HepG2 (cell line): ENCODE measurements around the gene SDHD. TPM values are rescaled to one million over a fixed set of nuclear protein-coding genes. Genes with fewer than 3 reads are reported as not detected.

Experiments used
- ATAC-seq: fragments of 200-7000 bp; cut with Tn5 transposase; 3 replicates; pipeline ENCODE4 v1.9.1; 2020; ENCODE audit warnings: mild to moderate bottlenecking, moderate library complexity
- BruUV-seq: library from RNA; stranded (reverse); fragments of 400-500 nt; replicated peaks from 2 replicates; lab custom pipeline; 2021; lab: Mats Ljungman, UMichigan
- CTCF ChIA-PET: fragments of 300-600 bp; formaldehyde crosslinking; extraction: SDS; loops from one replicate; lab custom pipeline; 2021; ENCODE audit warnings: low total read pairs, inconsistent platforms, low intra/inter-chr PET ratio; lab: Yijun Ruan, JAX
- POLR2A ChIA-PET: fragments of 350-600 bp; sonication (Branson Sonifier 250); formaldehyde crosslinking; loops from one replicate; lab custom pipeline; 2020; ENCODE audit warnings: antibody characterized with exemption, inconsistent platforms; lab: Yijun Ruan, JAX
- DNase-seq: peaks from one replicate; pipeline ENCODE4 v3.0.0-alpha.2; 2015; ENCODE audit warnings: low spot score
- FAIRE-seq: peaks from 3 replicates; lab custom pipeline; 2011; peaks lifted over from hg19 to GRCh38; lab: Jason Lieb, UNC
- H2AFZ ChIP-seq: one replicate; pipeline ENCODE4 v1.6.1; 2011; ENCODE audit warnings: low read length, inconsistent platforms
- H3K27ac ChIP-seq: fragments of 300-600 bp; 3 replicates; pipeline ENCODE4 v1.8.0; 2011; ENCODE audit warnings: mixed run types, mild to moderate bottlenecking, mixed read lengths, low read length, inconsistent platforms; ENCODE audit not compliant: insufficient read depth; ENCODE audit errors: extremely low read length
- H3K27me3 ChIP-seq, 2 experiments: fragments of 200-600 bp in 1 of 2; 2 replicates in 1 of 2; 3 replicates in 1 of 2; pipeline versions ENCODE4 v1.6.0 to v1.8.0; 2011; ENCODE audit warnings: low read length in 2 of 2, mild to moderate bottlenecking in 2 of 2, moderate library complexity in 2 of 2, inconsistent platforms in 1 of 2; ENCODE audit not compliant: insufficient read depth in 2 of 2, control insufficient read depth in 1 of 2
- H3K36me3 ChIP-seq, 2 experiments: fragments of 200-600 bp in 1 of 2; replicated peaks in 1 of 2; 2 replicates in 1 of 2; 3 replicates in 1 of 2; pipeline versions ENCODE4 v1.5.1 to v1.8.0; 2011; ENCODE audit warnings: low read length in 2 of 2, inconsistent platforms in 1 of 2; ENCODE audit not compliant: insufficient read depth in 2 of 2, control insufficient read depth in 1 of 2
- H3K4me1 ChIP-seq: 2 replicates; pipeline ENCODE4 v1.5.1; 2012; ENCODE audit warnings: low read length, inconsistent platforms; ENCODE audit not compliant: insufficient read depth
- H3K4me2 ChIP-seq: 2 replicates; pipeline ENCODE4 v1.6.0; 2011; ENCODE audit warnings: low read depth, low read length, inconsistent platforms
- H3K4me3 ChIP-seq, 3 experiments: fragments of 200-600 bp in 1 of 3; sonication (generic), shearing (Covaris generic) in 1 of 3; replicated peaks in 1 of 3; 2 replicates each; pipeline ENCODE4 v1.5.1; 2011 to 2016; ENCODE audit warnings: low read length in 3 of 3, inconsistent platforms in 2 of 3, low read depth in 2 of 3, mild to moderate bottlenecking in 2 of 3, control low read depth in 1 of 3, mixed read lengths in 1 of 3; ENCODE audit not compliant: insufficient read depth in 1 of 3
- H3K79me2 ChIP-seq: one replicate; pipeline ENCODE4 v1.6.1; 2011; ENCODE audit warnings: low read length, inconsistent platforms; ENCODE audit not compliant: insufficient read depth
- H3K9ac ChIP-seq: 2 replicates; pipeline ENCODE4 v1.6.0; 2011; ENCODE audit warnings: mild to moderate bottlenecking, low read depth, low read length, inconsistent platforms; ENCODE audit not compliant: insufficient read depth
- H3K9me3 ChIP-seq: 2 replicates; pipeline ENCODE4 v1.5.1; 2012; ENCODE audit warnings: mild to moderate bottlenecking, low read length
- H4K20me1 ChIP-seq: 2 replicates; pipeline ENCODE4 v1.6.0; 2011; ENCODE audit warnings: inconsistent platforms, mild to moderate bottlenecking, low read length, moderate library complexity; ENCODE audit not compliant: insufficient read depth
- AGO1 ChIP-seq: fragments of 200-400 bp; formaldehyde crosslinking; IDR thresholded peaks from 2 replicates; pipeline ENCODE4 v1.6.1; 2017; ENCODE audit warnings: mild to moderate bottlenecking, low read depth, low read length, moderate library complexity; ENCODE audit not compliant: poor library complexity, severe bottlenecking
- ARNT2 ChIP-seq: sonication (generic); formaldehyde crosslinking; IDR thresholded peaks from 2 replicates; pipeline ENCODE4 v1.8.0; 2022; ENCODE audit warnings: mild to moderate bottlenecking, low read depth, missing genetic modification reagents, moderate library complexity
- ATF5 ChIP-seq: sonication (generic); formaldehyde crosslinking; IDR thresholded peaks from 2 replicates; pipeline ENCODE4 v1.4.0; 2020; ENCODE audit warnings: mild to moderate bottlenecking, low read depth, missing genetic modification reagents
- FOXJ3 ChIP-seq: sonication (generic); formaldehyde crosslinking; IDR thresholded peaks from 2 replicates; pipeline ENCODE4 v1.4.0; 2020; ENCODE audit warnings: missing genetic modification reagents, mild to moderate bottlenecking, borderline replicate concordance
- HNRNPH1 ChIP-seq: fragments of 200-400 bp; formaldehyde crosslinking; optimal IDR thresholded peaks from 2 replicates; pipeline ENCODE3; 2017; ENCODE audit warnings: mild to moderate bottlenecking, low read depth, low read length
- IRF2 ChIP-seq: IDR thresholded peaks from 2 replicates; pipeline ENCODE4 v1.6.1; 2018; ENCODE audit warnings: missing genetic modification reagents, missing compliant biosample characterization
- KDM3A ChIP-seq: IDR thresholded peaks from 2 replicates; pipeline ENCODE4 v1.6.1; 2018; ENCODE audit warnings: low read depth, missing compliant biosample characterization
- NR1H2 ChIP-seq: sonication (generic); formaldehyde crosslinking; IDR thresholded peaks from 2 replicates; pipeline ENCODE4 v1.8.1; 2022; ENCODE audit warnings: low read depth, missing genetic modification reagents, borderline replicate concordance
- RAD21 ChIP-seq: fragments of 450-650 bp; formaldehyde crosslinking; IDR thresholded peaks from 2 replicates; pipeline ENCODE4 v1.5.0; 2020; ENCODE audit warnings: mild to moderate bottlenecking
- TGIF2 ChIP-seq: IDR thresholded peaks from 2 replicates; pipeline ENCODE4 v1.6.1; 2016; ENCODE audit warnings: control low read depth, missing compliant biosample characterization
- ZBTB42 ChIP-seq: sonication (generic); formaldehyde crosslinking; IDR thresholded peaks from 2 replicates; pipeline ENCODE4 v1.5.0; 2020; ENCODE audit warnings: mild to moderate bottlenecking, missing genetic modification reagents
- ZNF18 ChIP-seq: sonication (generic); formaldehyde crosslinking; IDR thresholded peaks from 2 replicates; pipeline ENCODE4 v1.8.0; 2022; ENCODE audit warnings: mild to moderate bottlenecking, missing genetic modification reagents; ENCODE audit not compliant: insufficient replicate concordance
- ZNF362 ChIP-seq: sonication (generic); formaldehyde crosslinking; IDR thresholded peaks from 2 replicates; pipeline ENCODE4 v1.4.0; 2020; ENCODE audit warnings: missing genetic modification reagents, mild to moderate bottlenecking, borderline replicate concordance
- ZNF629 ChIP-seq: sonication (generic); formaldehyde crosslinking; conservative IDR thresholded peaks from 2 replicates; pipeline ENCODE4 v1.5.0; 2020; ENCODE audit warnings: missing genetic modification reagents
- ZZZ3 ChIP-seq: sonication (generic); formaldehyde crosslinking; IDR thresholded peaks from 2 replicates; pipeline ENCODE4 v1.4.0; 2020; ENCODE audit warnings: missing genetic modification reagents, mild to moderate bottlenecking, borderline replicate concordance
- WGBS: methylation state at CpG from one replicate; pipeline ENCODE4 v1.1.6; 2017; ENCODE audit warnings: low lambda C conversion rate; 5-methylcytosine and 5-hydroxymethylcytosine counted together
- in situ Hi-C: cut with HindIII; loops from 2 replicates; pipeline ENCODE4 v1.10.0; 2017; ENCODE audit warnings: low pct_unique_long_range_greater_than_20kb; ENCODE audit not compliant: extremely low pct_ligation_motif_present
- intact Hi-C: fragments of 100-400 bp; cut with micrococcal nuclease; formaldehyde crosslinking; loops from one replicate; pipeline ENCODE4 v1.10.0; 2022; ENCODE audit not compliant: unreplicated experiment
- polyA plus RNA-seq, 8 experiments: library from polyadenylated mRNA; depleted of rRNA in 3 of 8; stranded (reverse) in 7 of 8; unstranded in 1 of 8; fragments of >200 nt; fragmentation: Illumina TruSeq in 4 of 8; extraction: Trizol in 4 of 8; gene quantifications; 2 replicates each; pipeline versions ENCODE4 v1.2.1 to v1.2.3, GENCODE V29; 2011 to 2016; ENCODE audit warnings: low read depth in 4 of 8, missing spikeins in 1 of 8, mixed read lengths in 1 of 8; ENCODE audit not compliant: insufficient read depth in 1 of 8
- total RNA-seq, 5 experiments: library from RNA; depleted of rRNA; stranded (reverse); fragments of >200 nt; fragmentation: Illumina TruSeq; extraction: Trizol; gene quantifications; 2 replicates each; pipeline ENCODE4 v1.2.3, GENCODE V29; 2016; ENCODE audit warnings: low read depth in 1 of 5

The SDHD gene
- total and polyA plus RNA-seq, 2 of the 13 experiments (the other 11 are each of a cell fraction or from before 2014, with no cell fraction given), result 117 to 123 TPM

GRCh38 chr11:112128483-112129121 is 41.9 kb downstream of the SDHD start:
- DNase-seq (no peak), FAIRE-seq (no peak), ATAC-seq (no peak)
- no peaks in the 10 kb centered on the region for H3K27me3 ChIP-seq
- no peak for TF ChIP-seq NR1H2
- no peak for TF ChIP-seq HNRNPH1
- no peak for TF ChIP-seq ZNF18 (CRISPR knock-in tag)
- TF ChIP-seq ZNF362 (CRISPR knock-in tag), result no peak
- TF ChIP-seq TGIF2 (CRISPR knock-in tag), result no peak
- no peak for TF ChIP-seq ZZZ3
- no peak for TF ChIP-seq ARNT2 (CRISPR knock-in tag)
- no peak for TF ChIP-seq AGO1
- no peak for TF ChIP-seq FOXJ3 (CRISPR knock-in tag)
- no peak for TF ChIP-seq IRF2
- TF ChIP-seq ZBTB42, result no peak
- TF ChIP-seq ZNF629 (CRISPR knock-in tag), result no peak
- no peak for TF ChIP-seq ATF5 (CRISPR knock-in tag)
- TF ChIP-seq KDM3A (CRISPR knock-in tag), result no peak
- no peak for TF ChIP-seq RAD21 (CRISPR knock-in tag)
- CTCF ChIA-PET, result no interaction called here
- H3K9me3 ChIP-seq, result no peaks in the 10 kb centered on the region
- no peaks in the 10 kb centered on the region for H3K36me3 ChIP-seq
- no peaks in the 10 kb centered on the region for H3K4me1 ChIP-seq
- no peak overlapping the region for H3K27ac ChIP-seq
- POLR2A ChIA-PET, result no interaction called here
- 12% methylated on average over 2 of the region's 3 CpGs for WGBS
- H3K4me2 ChIP-seq, result no peak overlapping the region
- intact Hi-C loops, result no loop called here
- no peaks in the 10 kb centered on the region for H3K79me2 ChIP-seq
- in situ Hi-C loops, result no loop called here
- H3K4me3 ChIP-seq, result no peak overlapping the region
- BruUV-seq, result no TSS peak
- no peaks in the 10 kb centered on the region for H4K20me1 ChIP-seq
- no peak overlapping the region for H3K9ac ChIP-seq
- no peak overlapping the region for H2AFZ ChIP-seq
